Measurements from ENCODE around the gene ATG10. TPM values are rescaled to one million over a fixed set of nuclear protein-coding genes. Genes with fewer than 3 reads are reported as not detected.

The ATG10 gene
- polyA plus RNA-seq, 1 of the 3 experiments (the other 2 are of a cell fraction), result 3.2 TPM

DNA sequence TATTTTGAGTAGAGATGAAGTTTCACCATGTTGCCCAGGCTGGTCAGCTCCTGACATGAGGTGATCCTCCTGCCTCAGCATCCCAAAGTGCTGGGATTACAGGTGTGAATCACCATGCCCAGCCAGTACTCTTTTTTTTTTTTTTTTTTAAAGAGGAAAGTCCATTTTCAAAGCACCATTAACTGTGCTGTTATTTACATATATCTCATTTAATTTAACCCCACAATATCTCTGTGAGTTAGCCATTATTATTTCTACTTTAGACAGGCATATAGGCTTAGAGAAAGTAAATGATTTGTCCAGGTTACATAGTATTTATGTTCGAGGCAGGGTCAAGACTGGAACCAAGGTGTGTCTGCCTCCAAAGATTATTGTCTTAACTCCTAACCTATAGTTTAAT, 50.7 kb downstream of the ATG10 start:
- Histone ChIP-seq H3K27me3 (ENCODE audit: insufficient read depth) (no peaks in the 10 kb centered on the region), H3K27ac (ENCODE audit: low read depth in 2 of 2, low read length in 1 of 2) (no peak overlapping the region), H3K4me2 (no peak overlapping the region), H3K36me3 (replicated peaks in 1 of 2; ENCODE audit: control insufficient read depth in 1 of 2, insufficient read depth in 2 of 2, low read length in 1 of 2) (no peaks in the 10 kb centered on the region), H3K9me2 (no peaks in the 10 kb centered on the region), H2AFZ (ENCODE audit: low read depth) (no peak overlapping the region), H3K79me2 (ENCODE audit: insufficient read depth) (no peaks in the 10 kb centered on the region), H3F3A (replicated peaks; ENCODE audit: insufficient read depth) (no peaks in the 10 kb centered on the region), H3K9me3 (no peaks in the 10 kb centered on the region), H3K9ac (no peak overlapping the region), H3K4me3 (ENCODE audit: low read depth in 2 of 2, low read length in 1 of 2) (no peak overlapping the region), H3K4me1 (ENCODE audit: control insufficient read depth in 1 of 2, insufficient read depth in 2 of 2, low read depth in 1 of 2, low read length in 1 of 2) (peaks cover 0 to 3% of the 10 kb centered on the region in 2 experiments; a peak in 1 of 4 replicates), H4K20me1 (ENCODE audit: insufficient read depth) (no peaks in the 10 kb centered on the region)
- WGBS (ENCODE audit: low lambda C conversion rate), result 83% methylated on average over 1 of the region's 1 CpG
- TF ChIP-seq, protein P1, sequence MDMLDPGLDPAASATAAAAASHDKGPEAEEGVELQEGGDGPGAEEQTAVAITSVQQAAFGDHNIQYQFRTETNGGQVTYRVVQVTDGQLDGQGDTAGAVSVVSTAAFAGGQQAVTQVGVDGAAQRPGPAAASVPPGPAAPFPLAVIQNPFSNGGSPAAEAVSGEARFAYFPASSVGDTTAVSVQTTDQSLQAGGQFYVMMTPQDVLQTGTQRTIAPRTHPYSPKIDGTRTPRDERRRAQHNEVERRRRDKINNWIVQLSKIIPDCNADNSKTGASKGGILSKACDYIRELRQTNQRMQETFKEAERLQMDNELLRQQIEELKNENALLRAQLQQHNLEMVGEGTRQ (IDR thresholded peaks at IDR 0.05; ENCODE audit: borderline replicate concordance, low read depth, low read length), result no peak
- TF ChIP-seq GATA2 (CRISPR knock-in tag; IDR thresholded peaks at IDR 0.05) (no peak), MXI1 (IDR thresholded peaks at IDR 0.05; ENCODE audit: low read depth, low read length) (no peak), CHD2 (IDR thresholded peaks at IDR 0.05; ENCODE audit: low read length, partially characterized antibody) (no peak), SIN3A (IDR thresholded peaks at IDR 0.05; ENCODE audit: borderline replicate concordance, low read depth, low read length) (no peak), RFX5 (IDR thresholded peaks at IDR 0.05; ENCODE audit: low read length) (no peak), FOXJ3 (CRISPR knock-in tag; IDR thresholded peaks at IDR 0.05) (no peak), RAD21 (IDR thresholded peaks at IDR 0.05; ENCODE audit: low read length) (no peak), SMC3 (IDR thresholded peaks at IDR 0.05; ENCODE audit: low read depth, low read length) (no peak), POLR2AphosphoS5 (IDR thresholded peaks at IDR 0.05; ENCODE audit: low read depth, low read length) (no peak), MEF2A (IDR thresholded peaks at IDR 0.05; ENCODE audit: borderline replicate concordance, low read depth) (no peak), GABPA (IDR thresholded peaks at IDR 0.05; ENCODE audit: low read depth) (no peak), YY1 (IDR thresholded peaks at IDR 0.05; ENCODE audit: low read depth) (no peak), JUND (IDR thresholded peaks at IDR 0.05) (no peak)
- TF ChIP-seq, protein P2, sequence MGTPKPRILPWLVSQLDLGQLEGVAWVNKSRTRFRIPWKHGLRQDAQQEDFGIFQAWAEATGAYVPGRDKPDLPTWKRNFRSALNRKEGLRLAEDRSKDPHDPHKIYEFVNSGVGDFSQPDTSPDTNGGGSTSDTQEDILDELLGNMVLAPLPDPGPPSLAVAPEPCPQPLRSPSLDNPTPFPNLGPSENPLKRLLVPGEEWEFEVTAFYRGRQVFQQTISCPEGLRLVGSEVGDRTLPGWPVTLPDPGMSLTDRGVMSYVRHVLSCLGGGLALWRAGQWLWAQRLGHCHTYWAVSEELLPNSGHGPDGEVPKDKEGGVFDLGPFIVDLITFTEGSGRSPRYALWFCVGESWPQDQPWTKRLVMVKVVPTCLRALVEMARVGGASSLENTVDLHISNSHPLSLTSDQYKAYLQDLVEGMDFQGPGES (IDR thresholded peaks at IDR 0.05; ENCODE audit: low read depth, low read length), result no peak
- TF ChIP-seq, protein P3, sequence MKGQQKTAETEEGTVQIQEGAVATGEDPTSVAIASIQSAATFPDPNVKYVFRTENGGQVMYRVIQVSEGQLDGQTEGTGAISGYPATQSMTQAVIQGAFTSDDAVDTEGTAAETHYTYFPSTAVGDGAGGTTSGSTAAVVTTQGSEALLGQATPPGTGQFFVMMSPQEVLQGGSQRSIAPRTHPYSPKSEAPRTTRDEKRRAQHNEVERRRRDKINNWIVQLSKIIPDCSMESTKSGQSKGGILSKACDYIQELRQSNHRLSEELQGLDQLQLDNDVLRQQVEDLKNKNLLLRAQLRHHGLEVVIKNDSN (IDR thresholded peaks at IDR 0.05; ENCODE audit: borderline replicate concordance, low read depth), result no peak
- POLR2A ChIA-PET, result no interaction called here
- DNase-seq, result no peak
- CTCF ChIA-PET, result no interaction called here

DNA sequence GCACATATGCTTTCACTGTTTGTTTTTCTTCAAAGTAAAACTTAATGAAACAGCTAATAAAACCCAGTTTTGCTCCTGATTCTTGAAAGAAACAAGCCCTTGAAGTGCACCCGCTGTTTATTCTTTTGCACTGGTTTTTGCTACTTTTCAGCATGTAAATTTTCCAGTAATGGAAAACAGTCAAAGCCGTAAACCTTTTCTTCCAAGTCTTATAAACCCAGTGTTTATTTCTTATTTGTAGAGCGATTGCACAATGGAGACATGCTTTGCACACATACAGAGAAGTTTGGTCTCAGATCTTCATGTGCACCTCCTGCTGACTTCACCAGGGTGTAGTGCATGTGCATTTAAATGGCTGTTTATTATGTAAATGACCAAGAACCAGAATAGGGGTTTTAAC, 51.8 kb downstream of the ATG10 start:
- DNase-seq, result no peak
- H3F3A ChIP-seq (replicated peaks; ENCODE audit: insufficient read depth), result no peaks in the 10 kb centered on the region
- POLR2A ChIA-PET, result no interaction called here
- no peaks in the 10 kb centered on the region for H4K20me1 ChIP-seq (ENCODE audit: insufficient read depth)
- H3K79me2 ChIP-seq (ENCODE audit: insufficient read depth), result no peaks in the 10 kb centered on the region
- H2AFZ ChIP-seq (ENCODE audit: low read depth), result no peak overlapping the region
- H3K9ac ChIP-seq, result no peak overlapping the region
- H3K27me3 ChIP-seq (ENCODE audit: insufficient read depth), result no peaks in the 10 kb centered on the region
- no peak overlapping the region for H3K4me3 ChIP-seq (ENCODE audit: low read depth in 2 of 2, low read length in 1 of 2)
- no peak for TF ChIP-seq ELF1 (IDR thresholded peaks at IDR 0.05)
- no peak for TF ChIP-seq SMC3 (IDR thresholded peaks at IDR 0.05; ENCODE audit: low read depth, low read length)
- TF ChIP-seq FOXJ3 (CRISPR knock-in tag; IDR thresholded peaks at IDR 0.05), result no peak
- no peak for TF ChIP-seq EZH2phosphoT487 (IDR thresholded peaks at IDR 0.05; ENCODE audit: borderline replicate concordance, low read depth)
- no peak overlapping the region for H3K4me2 ChIP-seq
- H3K9me2 ChIP-seq, result no peaks in the 10 kb centered on the region
- 100% methylated on average over 3 of the region's 3 CpGs for WGBS (ENCODE audit: low lambda C conversion rate)
- no peaks in the 10 kb centered on the region for H3K9me3 ChIP-seq
- H3K27ac ChIP-seq (ENCODE audit: low read depth in 2 of 2, low read length in 1 of 2), result no peak overlapping the region
- H3K4me1 ChIP-seq (ENCODE audit: control insufficient read depth in 1 of 2, insufficient read depth in 2 of 2, low read depth in 1 of 2, low read length in 1 of 2), result peaks cover 0 to under 1% of the 10 kb centered on the region in 2 experiments; a peak in 1 of 4 replicates
- no peaks in the 10 kb centered on the region for H3K36me3 ChIP-seq (replicated peaks in 1 of 2; ENCODE audit: control insufficient read depth in 1 of 2, insufficient read depth in 2 of 2, low read length in 1 of 2)
- CTCF ChIA-PET, result interaction anchor here (1.8 kb wide), 1 partner anchor 173 kb away, joined by 4 read pairs; no protein-coding TSS in a partner anchor
